ENCODE data around the gene DOCK11.
"Not testable (repeated sequence)": the region's sequence is repeated elsewhere in the genome, so short reads cannot be mapped to it uniquely, and the experiment has no call there.

Gene DOCK11

DNA sequence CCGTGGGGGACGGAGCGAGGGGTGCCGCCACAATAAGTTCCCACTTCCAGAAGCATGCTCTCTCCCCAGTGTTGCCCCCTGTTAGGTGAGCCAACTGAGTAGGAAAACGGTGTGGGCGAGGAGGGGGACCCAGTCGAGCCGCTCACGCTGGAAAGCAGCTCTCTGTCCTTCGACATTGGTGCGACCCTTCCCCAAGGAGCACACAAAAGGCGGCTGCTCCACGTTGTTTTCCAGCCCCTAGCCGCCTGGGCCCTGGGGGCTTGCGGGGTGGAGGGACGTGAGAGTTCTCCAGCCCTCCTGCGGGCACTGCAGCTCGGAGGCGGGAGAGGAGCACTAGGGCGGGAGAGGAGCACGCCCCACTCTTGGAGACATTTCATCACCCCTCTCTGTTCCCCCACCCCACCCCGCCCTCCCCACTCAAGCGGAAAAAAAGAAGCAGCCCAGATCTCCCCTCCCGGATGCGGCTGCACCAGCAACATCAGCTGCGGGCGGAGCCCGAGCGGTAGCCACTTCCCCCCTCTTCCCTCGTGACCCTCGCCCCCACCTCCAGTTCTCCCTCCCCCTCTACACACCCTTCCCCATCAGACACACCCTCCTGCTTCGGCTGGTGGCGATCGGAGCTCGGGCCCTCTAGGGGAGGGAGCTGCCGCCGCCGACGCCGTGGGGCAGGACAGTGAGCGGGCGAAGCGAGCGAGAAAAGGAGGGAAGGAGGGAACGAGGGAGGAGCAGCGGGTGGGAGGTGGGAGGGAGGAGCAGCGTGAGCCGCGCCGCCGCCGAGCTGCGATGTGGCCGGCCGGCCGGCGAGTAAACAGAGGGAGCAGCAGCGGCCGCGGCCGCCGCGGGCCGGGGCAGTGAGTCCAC, at the start of gene DOCK11:
DOCK11 (plus strand) TSS at position 755 of the 861 bp plus-strand sequence. CDS start 157 bp downstream, outside the sequence.
- peak; percentile 85 for DNase-seq (ENCODE audit: low read depth)
- H3K4me3 ChIP-seq (ENCODE audit: low read depth, low read length), result peak within 1 kb of the TSS; percentile 69
- TF ChIP-seq, protein P1, sequence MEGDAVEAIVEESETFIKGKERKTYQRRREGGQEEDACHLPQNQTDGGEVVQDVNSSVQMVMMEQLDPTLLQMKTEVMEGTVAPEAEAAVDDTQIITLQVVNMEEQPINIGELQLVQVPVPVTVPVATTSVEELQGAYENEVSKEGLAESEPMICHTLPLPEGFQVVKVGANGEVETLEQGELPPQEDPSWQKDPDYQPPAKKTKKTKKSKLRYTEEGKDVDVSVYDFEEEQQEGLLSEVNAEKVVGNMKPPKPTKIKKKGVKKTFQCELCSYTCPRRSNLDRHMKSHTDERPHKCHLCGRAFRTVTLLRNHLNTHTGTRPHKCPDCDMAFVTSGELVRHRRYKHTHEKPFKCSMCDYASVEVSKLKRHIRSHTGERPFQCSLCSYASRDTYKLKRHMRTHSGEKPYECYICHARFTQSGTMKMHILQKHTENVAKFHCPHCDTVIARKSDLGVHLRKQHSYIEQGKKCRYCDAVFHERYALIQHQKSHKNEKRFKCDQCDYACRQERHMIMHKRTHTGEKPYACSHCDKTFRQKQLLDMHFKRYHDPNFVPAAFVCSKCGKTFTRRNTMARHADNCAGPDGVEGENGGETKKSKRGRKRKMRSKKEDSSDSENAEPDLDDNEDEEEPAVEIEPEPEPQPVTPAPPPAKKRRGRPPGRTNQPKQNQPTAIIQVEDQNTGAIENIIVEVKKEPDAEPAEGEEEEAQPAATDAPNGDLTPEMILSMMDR (conservative IDR thresholded peaks at IDR 0.05; ENCODE audit: low read depth, low read length), result no peak

DNA sequence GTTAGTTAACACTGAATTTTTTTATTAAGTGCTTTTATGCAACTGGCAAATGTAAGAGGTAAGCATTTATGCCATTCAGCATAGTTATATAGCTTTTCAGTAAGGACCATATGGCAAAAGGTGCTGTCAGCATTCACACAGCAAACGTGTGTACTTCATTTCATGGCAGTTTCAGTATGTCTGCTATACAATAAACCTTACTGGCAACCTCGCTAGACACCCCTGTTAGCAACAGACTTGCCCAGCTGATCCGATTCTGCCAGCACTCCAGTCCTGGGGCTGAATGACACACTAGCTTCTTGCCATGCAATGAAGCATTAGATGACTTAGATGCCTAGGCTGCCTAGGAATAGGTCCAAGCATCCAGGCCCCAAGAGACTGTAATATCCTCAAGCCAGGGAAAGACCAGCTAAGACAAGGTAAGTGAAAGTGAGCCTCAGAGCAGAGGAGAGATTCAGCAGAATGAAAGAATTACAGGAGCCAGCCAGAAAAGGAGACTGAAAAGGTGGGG, 47.3 kb upstream of the DOCK11 start:
- no peak for DNase-seq (ENCODE audit: low read depth)
- H3K4me3 ChIP-seq (ENCODE audit: low read depth, low read length), result no peak overlapping the region
- TF ChIP-seq, protein P1 (conservative IDR thresholded peaks at IDR 0.05; ENCODE audit: low read depth, low read length), result no peak

DNA sequence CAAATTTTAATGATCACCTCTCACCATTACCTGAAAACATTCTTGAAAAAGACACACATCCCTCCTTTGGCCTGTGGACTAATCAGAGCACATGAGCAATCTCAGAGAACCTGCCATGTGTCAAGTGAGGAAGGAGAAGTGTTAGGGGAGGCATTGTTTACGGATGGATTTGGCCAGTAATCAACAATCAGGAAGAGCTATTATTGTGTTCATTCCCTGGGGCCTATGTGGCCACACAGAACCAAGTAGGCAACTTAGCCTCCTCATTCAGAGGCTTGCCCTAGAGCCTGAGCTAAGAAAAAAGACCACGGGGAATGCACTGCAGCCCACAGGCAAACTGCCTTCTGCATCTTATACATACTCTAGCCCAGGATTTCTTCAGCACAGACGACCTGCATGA, 40.6 kb upstream of the DOCK11 start:
- DNase-seq (ENCODE audit: low read depth), result no peak
- H3K4me3 ChIP-seq (ENCODE audit: low read depth, low read length), result no peak overlapping the region
- TF ChIP-seq, protein P1 (conservative IDR thresholded peaks at IDR 0.05; ENCODE audit: low read depth, low read length), result no peak

DNA sequence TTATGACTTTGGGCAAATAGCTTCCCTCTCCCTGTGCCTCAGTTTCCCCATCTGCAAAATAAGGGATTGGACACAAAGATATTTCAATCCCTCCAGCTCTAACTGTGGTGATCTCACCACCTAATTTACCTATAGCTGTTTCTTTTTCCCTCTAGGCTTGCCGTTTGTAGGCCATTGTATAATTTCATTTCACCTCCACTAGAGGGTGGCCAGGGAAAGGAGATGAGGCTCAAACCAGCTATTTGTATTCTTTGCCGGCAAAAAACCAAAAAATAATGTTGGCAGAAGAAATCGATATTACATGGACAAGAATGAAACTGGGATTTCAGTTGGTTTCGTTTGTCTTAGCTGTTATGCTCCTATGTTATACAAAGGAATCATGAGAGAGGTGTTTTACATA, 36.1 kb upstream of the DOCK11 start:
- TF ChIP-seq, protein P1 (conservative IDR thresholded peaks at IDR 0.05; ENCODE audit: low read depth, low read length), result peak; percentile 69
- peak; percentile 64 for DNase-seq (ENCODE audit: low read depth)
- no peak overlapping the region for H3K4me3 ChIP-seq (ENCODE audit: low read depth, low read length)

DNA sequence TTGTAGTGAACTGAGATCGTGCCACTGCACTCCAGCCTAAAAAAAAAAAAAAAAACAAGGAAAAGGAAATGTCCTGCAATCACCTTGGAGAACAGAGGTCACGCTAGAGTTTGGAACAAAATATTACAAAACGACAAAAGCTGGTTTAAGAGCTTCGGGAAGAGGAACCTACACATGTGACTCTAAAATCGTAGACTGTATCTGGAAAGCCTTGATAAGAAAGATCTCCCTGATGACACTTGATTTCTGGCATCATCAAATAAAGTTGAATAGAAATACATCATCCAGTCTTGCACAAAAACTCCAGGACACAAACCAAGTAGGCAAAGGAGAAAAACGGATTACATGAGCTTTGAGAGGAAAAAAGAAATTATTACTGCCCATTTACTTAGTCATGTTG, 31.1 kb upstream of the DOCK11 start:
- TF ChIP-seq, protein P1 (conservative IDR thresholded peaks at IDR 0.05; ENCODE audit: low read depth, low read length), result no peak
- no peak for DNase-seq (ENCODE audit: low read depth)
- no peak overlapping the region for H3K4me3 ChIP-seq (ENCODE audit: low read depth, low read length)

DNA sequence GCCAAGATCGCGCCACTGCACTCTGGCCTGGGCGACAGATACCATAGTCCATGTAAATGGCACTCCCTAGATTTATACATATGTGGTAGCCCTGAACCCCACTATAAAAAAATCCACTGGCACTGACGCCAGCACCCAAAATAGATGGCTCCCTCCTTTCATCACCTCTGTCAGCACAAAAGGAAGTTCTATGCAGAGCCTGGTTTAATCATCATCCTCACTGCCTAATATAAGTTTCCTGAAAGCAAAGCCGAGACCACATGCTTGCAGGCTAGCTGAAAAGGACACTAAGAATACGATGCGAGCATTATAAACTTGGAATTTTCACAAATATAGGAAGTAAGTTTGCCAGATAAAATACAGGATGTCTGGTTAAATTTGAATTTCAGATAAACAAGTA, 27.5 kb upstream of the DOCK11 start:
- no peak overlapping the region for H3K4me3 ChIP-seq (ENCODE audit: low read depth, low read length)
- TF ChIP-seq, protein P1 (conservative IDR thresholded peaks at IDR 0.05; ENCODE audit: low read depth, low read length), result no peak
- DNase-seq (ENCODE audit: low read depth), result no peak

DNA sequence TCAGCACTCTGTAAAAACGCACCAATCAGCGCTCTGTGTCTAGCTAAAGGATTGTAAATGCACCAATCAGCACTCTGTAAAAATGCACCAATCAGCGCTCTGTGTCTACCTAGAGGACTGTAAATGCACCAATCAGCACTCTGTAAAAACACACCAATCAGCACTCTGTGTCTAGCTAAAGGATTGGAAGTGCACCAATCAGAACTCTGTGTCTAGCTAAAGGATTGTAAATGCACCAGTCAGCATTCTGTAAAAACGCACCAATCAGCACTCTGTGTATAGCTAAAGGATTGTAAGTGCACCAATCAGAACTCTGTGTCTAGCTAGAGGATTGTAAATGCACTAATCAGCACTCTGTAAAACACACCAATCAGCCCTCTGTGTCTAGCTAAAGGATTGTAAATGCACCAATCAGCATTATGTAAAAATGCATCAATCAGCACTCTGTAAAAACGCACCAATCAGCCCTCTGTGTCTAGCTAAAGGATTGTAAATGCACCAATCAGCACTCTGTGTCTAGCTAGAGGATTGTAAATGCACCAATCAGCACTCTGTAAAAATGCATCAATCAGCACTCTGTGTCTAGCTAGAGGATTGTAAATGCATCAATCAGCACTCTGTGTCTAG, 24.8 kb upstream of the DOCK11 start:
- H3K4me3 ChIP-seq (ENCODE audit: low read depth, low read length); DNase-seq (ENCODE audit: low read depth): not testable (repeated sequence)

Measured in choroid plexus epithelial cell (primary cell).